Posterior vena cava (tissue), 2 donors: ENCODE measurements around the gene SPON1. TPM values are rescaled to one million over a fixed set of nuclear protein-coding genes. Genes with fewer than 3 reads are reported as not detected.

Source experiments
- DNase-seq: peaks from one replicate; pipeline ENCODE4 v3.0.0-alpha.2; 2020; ENCODE audit warnings: low spot score
- intact Hi-C, 2 donors: fragments of 100-400 bp; cut with DNase I; formaldehyde crosslinking; loops; one replicate each; pipeline versions ENCODE4 v1.14.1 to v1.14.2; 2022 to 2023
- total RNA-seq, 2 donors: library from RNA; stranded (reverse); fragmentation: NEBNext Ultra II Directional; extraction: Animal tissue kit (Norgen Biotek cat#: 25700); gene quantifications; one replicate each; pipeline ENCODE4 v1.2.1, GENCODE V29; 2021
- donor health status: DM: yes; HTN: yes; CAD: no.
- donor health status: DM: yes; HTN: yes; CAD: no.

The SPON1 gene
- total RNA-seq, 2 donors from 2014 or later: 71.3 to 131 TPM

DNA sequence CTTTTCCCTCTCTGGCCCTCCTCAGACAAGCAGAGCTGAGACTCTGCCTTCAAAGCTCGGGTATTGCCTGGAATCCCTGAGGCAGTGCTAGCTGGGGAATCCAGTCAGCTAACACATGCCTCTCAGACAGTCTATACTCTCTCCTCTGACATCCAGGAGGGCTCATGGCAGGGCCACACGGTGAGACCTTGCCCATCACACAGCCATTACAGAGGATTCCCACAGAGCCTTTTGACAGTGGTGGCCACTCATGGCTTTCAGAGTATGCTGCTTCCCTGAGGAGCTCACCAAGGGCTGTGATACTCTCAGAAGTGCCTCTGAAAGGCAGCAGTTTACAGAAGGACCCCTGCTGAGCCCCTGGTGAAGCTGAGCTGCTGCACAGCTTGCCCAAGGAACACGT is 231.1 kb downstream of the SPON1 start:
- intact Hi-C loops: no loop called here
- no peak for DNase-seq

DNA sequence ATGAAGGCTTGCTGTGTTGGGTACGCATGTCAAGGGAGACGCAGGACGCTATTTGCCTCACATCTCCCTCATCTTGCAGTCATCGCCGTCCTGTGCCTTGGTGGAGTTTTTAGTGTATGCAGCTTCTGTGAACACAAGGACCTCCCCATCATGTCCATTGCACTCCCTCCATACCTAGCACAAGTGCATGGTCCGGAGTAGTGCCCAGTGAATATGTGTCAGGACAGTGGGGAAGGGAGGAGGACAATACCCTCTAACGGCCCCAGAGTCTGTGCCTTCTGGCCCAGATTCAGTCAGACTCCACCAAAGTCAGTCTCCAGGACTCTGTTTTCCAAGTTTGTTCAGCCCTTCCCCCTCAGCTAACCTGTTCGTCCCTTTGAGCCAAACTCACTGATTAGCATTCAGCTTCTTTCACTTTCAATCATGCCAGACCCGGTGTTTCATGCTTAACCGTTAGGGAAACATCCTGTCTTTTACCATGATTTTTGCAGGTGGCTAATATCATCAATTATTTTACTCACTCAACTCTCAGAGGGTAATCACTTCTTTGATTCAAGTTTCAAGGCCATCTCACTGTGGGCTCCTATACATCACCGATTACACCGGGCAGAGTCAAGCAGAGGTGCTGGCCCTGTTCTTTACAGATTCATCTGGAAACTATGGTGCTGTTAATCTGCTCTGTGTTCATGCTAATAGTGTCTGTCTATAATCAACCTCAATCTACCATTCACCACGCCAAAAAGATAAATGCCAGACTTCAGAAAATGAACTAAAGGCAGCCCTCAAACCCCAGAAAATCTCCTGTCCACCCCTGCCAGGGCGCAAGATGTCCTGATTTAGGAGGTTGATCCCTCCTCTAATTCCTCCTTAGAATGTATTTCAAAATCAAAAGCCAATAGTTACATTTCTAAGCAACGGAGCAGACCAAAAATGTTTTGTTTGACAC is 240.0 kb downstream of the SPON1 start:
- no peak for DNase-seq
- intact Hi-C loops: no loop called here

DNA sequence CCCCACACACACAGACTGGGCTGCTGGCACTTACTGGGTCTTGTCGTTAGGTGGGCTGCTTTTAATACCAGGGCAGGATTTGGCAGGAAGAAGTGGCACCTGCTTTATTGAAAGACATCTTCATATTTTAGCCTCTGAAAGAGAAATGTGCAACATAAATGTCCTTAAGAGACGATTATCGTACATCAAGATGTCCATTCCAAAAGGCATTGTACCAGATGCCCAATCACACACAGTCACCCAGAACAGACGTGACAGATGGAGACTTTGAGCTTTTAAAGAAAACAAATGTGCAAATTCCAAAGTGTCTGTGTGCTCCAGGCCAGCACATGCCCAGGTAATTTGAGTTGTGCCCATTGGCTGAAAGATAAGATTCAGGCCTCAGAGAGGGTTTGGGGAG is 240.8 kb downstream of the SPON1 start:
- DNase-seq: no peak
- intact Hi-C loops: no loop called here

DNA sequence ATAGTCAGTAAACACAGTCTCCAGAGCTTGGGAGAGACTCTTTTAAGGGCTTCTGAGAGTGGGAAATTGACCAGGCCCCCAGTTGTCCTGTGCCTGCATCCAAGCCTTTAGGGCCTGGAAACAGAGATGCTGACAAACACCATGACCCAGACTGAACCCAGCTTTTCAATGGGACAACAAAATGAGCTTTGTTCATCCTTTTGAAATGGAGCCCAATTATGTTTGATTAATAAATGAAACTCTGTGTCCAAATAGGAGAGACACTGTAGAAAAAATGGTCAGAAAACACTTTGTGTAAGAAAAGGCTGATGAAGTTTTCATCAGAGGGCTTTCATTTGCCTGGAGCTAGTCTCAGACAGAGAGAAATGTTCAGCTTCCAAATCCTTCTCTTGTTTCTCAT is 250.5 kb downstream of the SPON1 start:
- intact Hi-C loops: no loop called here
- no peak for DNase-seq

DNA sequence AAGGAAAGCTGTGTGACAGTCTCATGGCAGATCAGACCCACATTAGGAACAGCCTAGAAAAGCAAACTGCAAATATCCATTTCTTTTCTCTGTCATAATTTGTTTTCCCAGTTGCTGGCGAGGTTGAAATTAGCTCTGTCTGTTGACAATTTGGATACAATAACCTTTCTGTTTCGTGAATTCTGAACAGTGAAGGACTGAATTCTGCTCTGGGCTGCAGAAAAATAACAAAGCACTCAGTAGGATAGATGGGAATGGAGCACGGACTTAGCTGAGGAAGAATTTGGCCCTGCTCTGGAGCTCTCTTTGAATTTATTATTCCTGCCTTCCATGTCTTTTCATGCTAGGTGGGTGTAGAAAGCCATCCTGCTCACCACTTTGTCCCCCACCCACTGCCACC is 256.2 kb downstream of the SPON1 start:
- intact Hi-C loops: no loop called here
- DNase-seq: no peak

DNA sequence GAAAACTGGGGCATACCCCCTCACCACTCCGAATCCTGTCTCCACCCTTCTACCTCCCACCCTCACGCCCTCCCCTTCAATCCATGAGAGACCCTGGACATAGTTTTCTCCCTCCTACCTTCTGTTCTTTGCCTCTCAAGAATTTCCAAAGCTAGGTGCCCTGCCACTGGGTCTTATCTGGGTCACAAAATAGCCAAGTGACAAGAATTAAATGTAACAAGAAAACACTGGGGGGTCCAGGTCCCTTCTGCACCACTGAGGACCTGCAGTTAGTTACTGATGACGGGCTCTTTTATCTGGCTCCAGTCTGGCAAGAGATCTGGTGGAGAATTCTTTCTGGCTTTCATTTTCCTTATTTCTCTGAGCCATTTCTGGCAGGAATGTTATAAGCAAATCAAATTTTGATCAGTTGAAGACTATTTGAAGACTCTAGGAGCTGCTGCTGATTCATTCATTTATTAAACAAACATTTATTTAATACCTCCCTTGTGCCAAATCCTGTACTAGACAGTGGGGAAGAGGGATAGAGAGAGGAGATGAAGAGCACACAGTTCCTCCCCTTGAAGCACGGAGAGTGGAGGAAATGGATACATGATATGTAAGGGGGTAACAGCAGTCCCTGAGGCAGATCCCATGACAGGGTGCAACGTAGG is 261.2 kb downstream of the SPON1 start:
- DNase-seq: no peak
- intact Hi-C loops: no loop called here

DNA sequence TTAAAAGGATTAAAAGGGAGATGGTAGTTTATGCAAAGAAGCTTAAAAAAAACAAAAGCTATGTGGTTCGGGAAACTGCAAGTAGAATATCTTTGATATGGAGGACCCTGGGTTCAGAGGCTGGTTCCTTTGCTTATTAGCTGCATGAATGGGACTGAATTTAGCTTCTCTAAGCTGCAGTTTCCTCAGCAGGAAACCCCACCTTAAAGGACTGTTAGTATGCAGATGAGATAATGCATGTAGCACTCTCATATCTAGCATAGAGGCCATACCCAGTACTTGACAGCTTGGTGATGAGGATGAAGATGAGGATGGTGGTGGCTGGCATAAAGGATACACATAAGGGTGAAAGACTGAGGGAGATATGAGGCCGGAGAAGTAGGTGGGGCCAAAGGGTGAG is 261.9 kb downstream of the SPON1 start:
- DNase-seq: no peak
- intact Hi-C loops: no loop called here

DNA sequence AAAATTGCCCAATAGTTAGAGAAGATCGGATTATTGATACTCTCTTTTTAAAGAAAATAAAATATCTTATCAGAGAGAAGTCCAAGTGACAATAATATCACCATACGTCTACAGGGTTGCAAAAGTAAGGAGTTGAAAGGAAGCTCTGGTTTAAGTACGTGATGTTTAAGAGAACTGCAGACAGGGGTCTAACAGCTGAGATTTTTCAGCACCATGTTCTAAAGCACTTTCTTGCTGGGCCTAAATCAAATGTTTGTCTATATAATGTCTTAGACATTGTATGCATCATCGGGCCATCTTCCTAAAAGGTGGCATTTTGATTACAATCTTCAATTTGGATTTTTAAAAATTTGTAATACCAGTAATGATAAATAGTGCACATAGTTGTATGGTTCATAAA is 263.1 kb downstream of the SPON1 start:
- intact Hi-C loops: no loop called here
- DNase-seq: no peak

DNA sequence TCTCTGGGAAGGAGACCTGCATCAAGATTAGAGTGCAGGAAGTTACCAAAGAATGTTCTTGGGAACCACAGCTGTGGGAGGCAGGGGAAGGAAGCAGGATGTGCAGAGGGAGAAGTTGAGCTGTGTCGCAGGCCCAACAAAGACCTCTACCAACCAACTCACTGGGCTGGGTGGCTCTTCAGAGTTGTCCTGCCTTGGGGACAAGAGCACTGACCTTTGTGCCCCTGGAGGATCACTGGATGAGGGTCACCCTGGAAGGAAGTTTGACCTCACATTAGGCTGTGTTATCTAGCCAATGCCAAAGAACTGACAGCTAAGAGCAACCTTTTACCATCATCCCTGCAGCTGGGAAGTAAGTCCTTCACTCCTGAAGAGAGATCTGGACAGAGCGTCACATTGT is 265.8 kb downstream of the SPON1 start:
- no peak for DNase-seq
- intact Hi-C loops: no loop called here

DNA sequence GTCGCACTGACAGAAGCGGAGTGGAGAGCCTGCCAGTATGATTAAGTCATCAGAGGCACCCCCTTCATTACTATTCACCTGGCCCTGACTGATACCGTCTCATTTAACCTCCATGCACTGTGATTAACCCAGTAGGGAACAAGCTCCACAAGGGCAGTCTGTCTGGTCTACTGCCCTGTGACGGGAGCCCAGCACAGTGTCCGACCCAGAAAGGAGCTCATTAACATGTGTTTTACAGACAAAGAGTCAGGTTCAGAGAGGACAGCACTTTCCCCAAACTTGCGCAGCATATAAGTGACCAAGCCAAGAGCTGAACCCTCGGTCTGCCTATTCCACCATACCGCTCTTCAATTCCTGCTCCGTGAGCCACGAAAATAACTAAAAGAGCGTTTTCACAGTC is 266.9 kb downstream of the SPON1 start:
- no peak for DNase-seq
- intact Hi-C loops: no loop called here

DNA sequence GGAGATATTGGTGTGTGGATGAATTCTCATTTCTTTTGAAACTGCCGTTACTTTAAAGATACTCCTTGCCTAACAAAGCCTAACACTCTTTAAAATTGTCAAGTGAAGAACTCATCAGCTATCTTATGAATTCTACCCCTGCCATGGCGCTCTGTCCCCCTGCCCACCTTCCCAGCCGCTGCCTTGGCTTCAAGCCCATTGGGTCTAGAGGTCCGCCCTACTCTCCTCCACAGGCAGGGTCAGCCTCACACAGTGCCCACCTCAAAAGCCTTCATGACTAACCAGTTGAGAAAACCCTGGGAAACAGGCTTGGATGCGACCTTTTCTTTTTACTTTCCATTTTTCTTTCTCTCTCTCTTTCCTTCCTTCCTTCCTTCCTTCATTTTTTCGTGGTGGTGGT is 267.9 kb downstream of the SPON1 start:
- DNase-seq: no peak
- intact Hi-C loops: no loop called here

DNA sequence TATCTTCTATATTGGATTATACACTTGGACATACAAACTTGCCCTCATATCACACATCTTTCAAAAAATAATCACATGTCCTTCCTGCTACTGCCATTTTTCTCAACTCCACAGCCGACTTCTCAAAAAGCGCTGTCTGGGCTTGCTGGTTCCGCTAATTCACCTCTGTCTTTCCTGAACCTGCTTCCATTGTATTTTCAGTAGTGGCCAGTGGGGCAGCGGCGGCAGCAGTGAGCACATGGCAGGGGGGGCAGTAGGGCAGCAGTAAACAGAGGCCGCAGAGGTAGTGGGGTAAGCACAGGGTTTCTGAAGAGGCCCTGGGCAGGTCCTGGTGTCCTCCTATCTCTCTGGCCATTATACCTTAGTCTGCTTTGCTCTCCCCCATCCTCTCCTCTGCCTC is 270.1 kb downstream of the SPON1 start:
- no peak for DNase-seq
- intact Hi-C loops: no loop called here

DNA sequence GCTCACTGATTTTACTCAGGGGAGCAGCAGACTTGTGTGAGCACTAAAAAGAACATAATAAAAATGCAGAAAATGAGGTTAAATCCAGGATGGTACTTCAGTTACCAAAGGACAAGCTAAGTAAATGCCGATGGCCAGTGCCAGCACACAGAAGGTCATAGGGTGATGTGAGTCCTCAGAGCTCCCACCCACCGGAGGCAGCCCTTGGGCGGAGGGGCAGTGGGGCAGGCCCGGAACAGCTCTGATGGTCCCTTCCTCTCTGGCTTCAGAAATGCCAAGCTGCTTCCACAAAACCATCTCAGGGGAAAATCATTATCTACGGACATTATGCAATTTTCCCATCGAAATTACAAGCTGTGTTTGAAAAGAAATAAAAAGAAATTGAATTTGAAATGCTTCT is 271.9 kb downstream of the SPON1 start:
- no peak for DNase-seq
- intact Hi-C loops: no loop called here

DNA sequence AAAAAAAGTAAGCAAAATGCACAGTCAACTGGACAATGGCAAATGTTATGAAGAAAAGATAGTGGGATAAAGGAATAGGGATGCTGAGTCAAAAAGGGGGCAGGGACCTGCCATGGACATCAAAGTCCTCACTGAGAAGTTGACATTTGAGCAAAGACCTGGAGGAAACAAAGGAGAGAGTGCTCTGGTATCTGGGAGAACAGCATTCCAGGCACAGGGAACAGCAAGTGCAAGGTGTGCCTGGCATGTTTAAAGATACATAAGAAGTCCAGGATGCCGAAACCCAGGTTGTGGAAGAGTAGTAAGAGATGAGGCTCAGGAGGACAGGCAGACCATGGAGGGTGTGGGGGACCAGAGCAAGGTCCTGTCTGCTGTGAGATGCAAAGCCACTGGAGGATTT is 273.2 kb downstream of the SPON1 start:
- no peak for DNase-seq
- intact Hi-C loops: no loop called here

DNA sequence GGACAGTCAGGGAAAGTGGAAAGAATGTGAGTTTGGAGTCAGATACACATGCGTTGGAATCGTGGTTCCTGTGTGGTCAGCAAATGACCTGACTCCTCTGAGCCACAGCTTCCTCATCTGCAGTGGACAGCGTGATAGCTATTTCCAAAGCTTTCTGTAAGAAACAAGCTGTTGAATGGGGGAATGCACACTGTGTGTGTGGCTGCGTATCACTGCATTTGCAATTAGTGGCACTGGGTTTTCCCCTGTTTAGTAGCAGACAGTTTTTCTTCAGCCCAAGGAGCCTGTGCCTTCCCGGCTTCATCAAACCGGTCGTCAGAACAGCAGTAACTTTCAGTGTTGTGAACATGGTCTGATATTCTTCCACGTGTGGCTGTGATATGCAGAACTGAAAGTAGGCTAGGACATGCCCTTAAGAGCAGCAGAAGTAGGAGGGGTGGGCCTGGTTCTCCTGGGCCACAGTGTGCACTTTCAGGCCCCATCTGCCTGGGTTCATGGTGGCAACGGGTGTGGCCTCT is 275.0 kb downstream of the SPON1 start:
- intact Hi-C loops: no loop called here
- DNase-seq: no peak

DNA sequence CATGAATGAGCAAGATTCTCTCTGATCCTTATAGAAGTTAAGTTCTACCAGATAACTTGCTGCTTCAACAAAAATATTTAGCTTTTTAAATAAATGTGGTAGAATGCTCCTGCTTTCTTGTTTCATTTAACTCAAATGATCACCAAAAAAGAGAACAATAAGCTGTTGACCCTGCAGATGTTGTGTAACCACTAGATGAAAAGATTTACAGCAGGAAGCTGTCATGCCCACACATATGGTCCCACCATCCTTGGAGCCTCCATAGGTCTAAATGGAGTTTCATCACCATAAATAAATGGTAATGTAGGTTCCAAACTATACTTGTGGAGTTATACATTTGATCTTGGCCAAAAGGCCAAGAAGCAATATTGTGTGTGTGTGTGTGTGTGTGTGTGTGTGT is 277.7 kb downstream of the SPON1 start:
- intact Hi-C loops: loop anchor here in 1 of 2 donors (10.0 kb wide), 1 partner anchor 285 kb away; no protein-coding TSS in a partner anchor

DNA sequence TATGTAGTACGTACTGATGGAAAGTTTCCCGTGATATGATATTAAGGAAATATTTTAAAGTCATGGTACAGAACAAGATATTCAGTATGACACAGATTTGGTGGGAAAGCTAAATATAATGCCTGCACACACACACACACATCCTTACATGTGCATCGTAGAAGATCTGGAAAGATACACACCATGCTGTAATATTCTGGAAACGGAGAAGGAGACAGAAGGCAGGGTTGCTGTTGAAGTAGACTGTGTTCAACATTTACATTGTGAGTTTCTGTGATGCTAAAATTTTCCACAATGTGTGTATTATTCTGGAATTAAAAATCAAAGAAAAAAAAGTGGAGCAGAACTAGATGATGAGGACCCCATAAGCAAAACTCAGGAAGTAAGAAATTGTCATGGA is 278.4 kb downstream of the SPON1 start:
- intact Hi-C loops: loop anchor here in 1 of 2 donors (10.0 kb wide), 1 partner anchor 286 kb away; no protein-coding TSS in a partner anchor
- no peak for DNase-seq

More for the DNA sequence above, 277.7 kb downstream of the SPON1 start:
- DNase-seq: no peak

DNA sequence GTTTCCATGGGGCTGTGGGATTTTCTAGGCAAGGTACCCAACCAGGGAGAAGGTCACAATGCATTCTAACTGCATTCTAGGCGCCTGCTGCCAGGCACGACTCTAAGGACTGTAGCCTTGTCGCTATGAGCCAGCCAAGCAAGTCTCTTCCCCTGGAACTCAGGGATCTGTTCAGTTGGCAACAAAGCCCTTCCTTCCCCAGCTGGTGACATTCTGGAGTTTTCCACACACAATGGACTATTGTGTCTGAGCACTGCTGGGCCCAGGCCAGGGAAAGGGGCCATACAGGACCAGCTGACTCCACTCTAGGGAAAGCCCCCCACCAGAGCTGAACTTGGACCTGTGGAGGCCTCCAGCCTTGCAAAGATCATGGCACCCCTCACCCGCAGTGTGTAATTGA is 279.7 kb downstream of the SPON1 start:
- intact Hi-C loops: loop anchor here in 1 of 2 donors (10.0 kb wide), 1 partner anchor 287 kb away; no protein-coding TSS in a partner anchor
- DNase-seq: no peak

DNA sequence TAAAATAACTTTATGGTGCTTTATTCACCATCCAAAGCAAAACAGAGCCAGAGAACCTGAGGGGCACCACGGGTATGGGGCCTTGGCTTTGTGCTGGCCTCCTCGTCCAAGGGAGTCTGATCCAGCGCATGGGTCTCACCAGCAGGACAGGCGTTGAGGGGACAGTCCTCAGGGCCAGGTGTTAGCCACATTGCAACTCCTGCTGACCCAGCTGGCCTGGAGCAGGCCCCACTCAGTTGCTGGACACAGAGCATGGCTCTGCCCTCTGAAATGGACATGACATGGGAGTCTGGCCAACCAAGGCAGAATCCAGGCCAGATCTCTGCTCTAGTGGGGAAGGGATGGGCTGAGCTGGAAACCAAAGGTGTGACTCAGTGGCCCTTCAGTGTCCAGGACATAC is 280.2 kb downstream of the SPON1 start:
- DNase-seq: no peak
- intact Hi-C loops: loop anchor here in 1 of 2 donors (10.0 kb wide), 1 partner anchor 288 kb away; no protein-coding TSS in a partner anchor

DNA sequence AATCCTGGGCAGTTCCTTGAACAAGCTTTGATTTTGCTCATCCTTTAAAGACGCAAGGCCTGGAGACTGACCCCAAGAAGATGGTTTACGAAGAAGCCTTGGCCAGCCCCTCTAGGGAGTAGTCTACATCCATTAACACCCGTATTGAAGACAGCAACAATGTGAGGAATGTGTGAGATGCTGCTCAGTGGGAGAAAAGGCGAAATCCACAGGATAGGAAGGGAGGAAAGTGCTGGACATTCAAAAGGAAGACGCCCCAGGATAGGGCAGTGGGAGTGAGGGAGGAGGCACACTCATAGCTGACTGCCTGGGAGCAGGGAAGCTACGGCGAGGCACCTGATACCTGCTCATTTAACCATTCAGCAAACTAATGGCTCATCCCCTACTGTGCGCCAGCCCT is 282.4 kb downstream of the SPON1 start:
- DNase-seq: no peak
- intact Hi-C loops: loop anchor here in 1 of 2 donors (10.0 kb wide), 1 partner anchor 290 kb away; no protein-coding TSS in a partner anchor
